Measurements from ENCODE around the gene ARF6. TPM values are rescaled to one million over a fixed set of nuclear protein-coding genes. Genes with fewer than 3 reads are reported as not detected.
"Not testable (repeated sequence)": the region's sequence is repeated elsewhere in the genome, so short reads cannot be mapped to it uniquely, and the experiment has no call there.

ARF6 gene
- total RNA-seq, 1 experiment from 2014 or later = 63.2 TPM

- DNase-seq (ENCODE audit: low read depth, low spot score) (no peak), ATAC-seq (0 out of 2 replicates have a peak, but pooled peaks have one; percentile 22)
- H3K4me3 ChIP-seq (ENCODE audit: low read depth in 2 of 2, low read length in 2 of 2) = peak overlapping the region; percentile 48 to 75
- H3K4me1 ChIP-seq (ENCODE audit: control insufficient read depth, insufficient read depth, low read length) = peaks cover 16% of the 10 kb centered on the region
- POLR2A ChIA-PET = interaction anchor here (0.7 kb wide), 1 partner anchor 30 kb away, joined by 4 read pairs; no protein-coding TSS in a partner anchor
- H3K27me3 ChIP-seq (ENCODE audit: control insufficient read depth, insufficient read depth, low read length) = no peaks in the 10 kb centered on the region
- H3K36me3 ChIP-seq (ENCODE audit: control insufficient read depth, insufficient read depth, low read length) = peaks cover 7% of the 10 kb centered on the region
- BruUV-seq (replicated peaks) = no TSS peak
- TF ChIP-seq, protein P1, sequence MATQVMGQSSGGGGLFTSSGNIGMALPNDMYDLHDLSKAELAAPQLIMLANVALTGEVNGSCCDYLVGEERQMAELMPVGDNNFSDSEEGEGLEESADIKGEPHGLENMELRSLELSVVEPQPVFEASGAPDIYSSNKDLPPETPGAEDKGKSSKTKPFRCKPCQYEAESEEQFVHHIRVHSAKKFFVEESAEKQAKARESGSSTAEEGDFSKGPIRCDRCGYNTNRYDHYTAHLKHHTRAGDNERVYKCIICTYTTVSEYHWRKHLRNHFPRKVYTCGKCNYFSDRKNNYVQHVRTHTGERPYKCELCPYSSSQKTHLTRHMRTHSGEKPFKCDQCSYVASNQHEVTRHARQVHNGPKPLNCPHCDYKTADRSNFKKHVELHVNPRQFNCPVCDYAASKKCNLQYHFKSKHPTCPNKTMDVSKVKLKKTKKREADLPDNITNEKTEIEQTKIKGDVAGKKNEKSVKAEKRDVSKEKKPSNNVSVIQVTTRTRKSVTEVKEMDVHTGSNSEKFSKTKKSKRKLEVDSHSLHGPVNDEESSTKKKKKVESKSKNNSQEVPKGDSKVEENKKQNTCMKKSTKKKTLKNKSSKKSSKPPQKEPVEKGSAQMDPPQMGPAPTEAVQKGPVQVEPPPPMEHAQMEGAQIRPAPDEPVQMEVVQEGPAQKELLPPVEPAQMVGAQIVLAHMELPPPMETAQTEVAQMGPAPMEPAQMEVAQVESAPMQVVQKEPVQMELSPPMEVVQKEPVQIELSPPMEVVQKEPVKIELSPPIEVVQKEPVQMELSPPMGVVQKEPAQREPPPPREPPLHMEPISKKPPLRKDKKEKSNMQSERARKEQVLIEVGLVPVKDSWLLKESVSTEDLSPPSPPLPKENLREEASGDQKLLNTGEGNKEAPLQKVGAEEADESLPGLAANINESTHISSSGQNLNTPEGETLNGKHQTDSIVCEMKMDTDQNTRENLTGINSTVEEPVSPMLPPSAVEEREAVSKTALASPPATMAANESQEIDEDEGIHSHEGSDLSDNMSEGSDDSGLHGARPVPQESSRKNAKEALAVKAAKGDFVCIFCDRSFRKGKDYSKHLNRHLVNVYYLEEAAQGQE (IDR thresholded peaks at IDR 0.05; ENCODE audit: insufficient read depth in 1 of 2, low read depth in 2 of 2, low read length in 1 of 2) = no peak
- TF ChIP-seq POLR2AphosphoS5 (IDR thresholded peaks at IDR 0.05; ENCODE audit: low read depth, low read length) (no peak), TCF7L2 (IDR thresholded peaks at IDR 0.05; ENCODE audit: low read depth, low read length) (no peak), SIN3A (IDR thresholded peaks at IDR 0.05; ENCODE audit: borderline replicate concordance, insufficient read depth, low read depth, low read length) (no peak), CTCF (IDR thresholded peaks at IDR 0.05) (no peak)
- in situ Hi-C loops (cut with HindIII; ENCODE audit: low pct_unique_long_range_greater_than_20kb, low sequenced_read_pairs) (no loop called here), intact Hi-C loops (cut with micrococcal nuclease; ENCODE audit: unreplicated experiment) (loop anchor here (2.0 to 10.0 kb wide), 4 partner anchors 46 to 209 kb away; no protein-coding TSS in a partner anchor)
- no peaks in the 10 kb centered on the region for H3K9me3 ChIP-seq (ENCODE audit: control insufficient read depth, insufficient read depth, low read depth, low read length)
- peak overlapping the region; percentile 97 for H3K27ac ChIP-seq (ENCODE audit: low read length)
- CTCF ChIA-PET = no interaction called here
These were observed 5.6 kb downstream of the ARF6 start for GRCh38 chr14:49898485-49898884.

DNA sequence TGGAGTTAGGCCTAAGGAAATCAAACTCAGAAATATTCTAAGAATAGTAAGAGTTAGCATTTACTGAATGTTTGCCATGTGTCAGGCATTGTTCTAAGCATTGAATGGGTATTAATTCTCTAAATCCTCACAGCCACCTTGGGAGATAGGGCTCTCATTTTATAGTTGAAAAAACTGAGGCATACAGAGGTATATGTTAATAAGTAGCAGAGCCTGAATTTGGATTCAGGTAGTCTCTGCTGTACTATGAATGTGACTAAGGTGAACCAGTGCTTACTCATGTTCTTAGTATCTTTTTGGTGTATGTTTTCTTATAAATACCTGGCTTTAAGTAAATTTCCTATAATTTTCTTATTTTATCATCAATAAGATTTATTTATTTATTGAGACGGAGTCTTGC, 8.1 kb downstream of the ARF6 start:
- Histone ChIP-seq H3K27ac (ENCODE audit: low read length) (peak overlapping the region; percentile 97), H3K4me1 (ENCODE audit: control insufficient read depth, insufficient read depth, low read length) (peaks cover 21% of the 10 kb centered on the region), H3K4me3 (ENCODE audit: low read depth in 2 of 2, low read length in 2 of 2) (no peak overlapping the region), H3K9me3 (ENCODE audit: control insufficient read depth, insufficient read depth, low read depth, low read length) (no peaks in the 10 kb centered on the region), H3K36me3 (ENCODE audit: control insufficient read depth, insufficient read depth, low read length) (no peaks in the 10 kb centered on the region; the same call in 1 of the 2 replicates), H3K27me3 (ENCODE audit: control insufficient read depth, insufficient read depth, low read length) (no peaks in the 10 kb centered on the region)
- intact Hi-C loops (cut with micrococcal nuclease; ENCODE audit: unreplicated experiment) (no loop called here), in situ Hi-C loops (cut with HindIII; ENCODE audit: low pct_unique_long_range_greater_than_20kb, low sequenced_read_pairs) (no loop called here)
- DNase-seq (ENCODE audit: low read depth, low spot score) (no peak), ATAC-seq (no peak)
- no TSS peak for BruUV-seq (replicated peaks)
- ChIA-PET POLR2A (no interaction called here), CTCF (no interaction called here)
- no peak for TF ChIP-seq SIN3A (IDR thresholded peaks at IDR 0.05; ENCODE audit: borderline replicate concordance, insufficient read depth, low read depth, low read length)
- no peak for TF ChIP-seq TCF7L2 (IDR thresholded peaks at IDR 0.05; ENCODE audit: low read depth, low read length)
- no peak for TF ChIP-seq POLR2AphosphoS5 (IDR thresholded peaks at IDR 0.05; ENCODE audit: low read depth, low read length)
- no peak for TF ChIP-seq CTCF (IDR thresholded peaks at IDR 0.05)
- TF ChIP-seq, protein P1 (IDR thresholded peaks at IDR 0.05; ENCODE audit: insufficient read depth in 1 of 2, low read depth in 2 of 2, low read length in 1 of 2) = no peak

DNA sequence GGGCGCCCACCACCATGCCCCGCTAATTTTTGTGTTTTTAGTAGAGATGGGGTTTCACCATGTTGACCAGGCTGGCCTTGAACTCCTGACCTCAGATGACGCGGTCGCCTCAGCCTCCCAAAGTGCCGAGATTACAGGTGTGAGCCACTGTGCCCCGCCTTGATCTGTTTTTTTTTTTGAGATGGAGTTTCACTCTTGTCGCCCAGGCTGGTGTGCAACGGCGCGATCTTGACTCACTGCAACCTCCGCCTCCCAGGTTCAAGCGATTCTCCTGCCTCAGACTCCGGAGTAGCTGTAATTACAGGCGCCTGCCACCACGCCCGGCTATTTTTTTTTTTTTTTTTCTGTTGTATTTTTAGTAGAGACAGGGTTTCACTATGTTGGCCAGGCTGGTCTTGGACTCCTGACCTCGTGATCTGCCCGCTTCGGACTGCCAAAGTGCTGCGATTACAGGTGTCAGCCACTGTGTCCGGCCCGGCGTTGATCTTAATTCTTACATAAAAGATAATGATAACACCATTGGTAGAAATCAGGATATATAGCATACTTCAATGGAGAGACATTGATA, 9.9 kb downstream of the ARF6 start:
- H3K4me3 ChIP-seq (ENCODE audit: low read depth in 2 of 2, low read length in 2 of 2); BruUV-seq (replicated peaks); DNase-seq (ENCODE audit: low read depth, low spot score); H3K36me3 ChIP-seq (ENCODE audit: control insufficient read depth, insufficient read depth, low read length); H3K27me3 ChIP-seq (ENCODE audit: control insufficient read depth, insufficient read depth, low read length); ATAC-seq; intact Hi-C loops (cut with micrococcal nuclease; ENCODE audit: unreplicated experiment); in situ Hi-C loops (cut with HindIII; ENCODE audit: low pct_unique_long_range_greater_than_20kb, low sequenced_read_pairs); H3K9me3 ChIP-seq (ENCODE audit: control insufficient read depth, insufficient read depth, low read depth, low read length): not testable (repeated sequence)
- Histone ChIP-seq H3K4me1 (ENCODE audit: control insufficient read depth, insufficient read depth, low read length) (peaks cover 39% of the 10 kb centered on the region), H3K27ac (ENCODE audit: low read length) (peak overlapping the region; percentile 80)
- POLR2A ChIA-PET = interaction anchor here (0.6 to 0.7 kb wide), 5 partner anchors 44 to 191 kb away, joined by 3 to 6 read pairs (median 5); no protein-coding TSS in a partner anchor
- CTCF ChIA-PET = interaction anchor here (0.7 kb wide), 1 partner anchor 38 kb away, joined by 3 read pairs; no protein-coding TSS in a partner anchor

All from Panc1 (cell line).